GM23248 (cell line): ENCODE data around the gene GLDC. TPM values are rescaled to one million over a fixed set of nuclear protein-coding genes. Genes with fewer than 3 reads are reported as not detected.

Experiments used
- DNase-seq: peaks from one replicate; pipeline ENCODE4 v3.0.0-alpha.2; 2015
- H2AFZ ChIP-seq: fragments of 200-600 bp; sonication (generic); 2 replicates; pipeline ENCODE4 v1.6.1; 2016; ENCODE audit warnings: antibody characterized with exemption
- H3F3A ChIP-seq: fragments of 200-600 bp; sonication (generic); 2 replicates; pipeline ENCODE4 v1.6.1; 2016; ENCODE audit warnings: mild to moderate bottlenecking, antibody characterized with exemption, mixed run types; ENCODE audit not compliant: insufficient read depth
- H3K27ac ChIP-seq: fragments of 200-600 bp; sonication (generic); 2 replicates; pipeline ENCODE4 v1.5.1; 2016; ENCODE audit warnings: mild to moderate bottlenecking
- H3K27me3 ChIP-seq: fragments of 200-600 bp; sonication (generic); replicated peaks from 2 replicates; pipeline ENCODE4 v1.6.1; 2016; ENCODE audit warnings: mild to moderate bottlenecking; ENCODE audit not compliant: insufficient read depth
- H3K36me3 ChIP-seq: fragments of 200-600 bp; sonication (generic); 2 replicates; pipeline ENCODE4 v1.6.1; 2016; ENCODE audit warnings: low read depth, mild to moderate bottlenecking
- H3K4me1 ChIP-seq: fragments of 200-600 bp; sonication (generic); 2 replicates; pipeline ENCODE4 v1.6.1; 2016; ENCODE audit warnings: mild to moderate bottlenecking; ENCODE audit not compliant: insufficient read depth
- H3K4me2 ChIP-seq: fragments of 200-600 bp; sonication (generic); one replicate; pipeline ENCODE4 v1.6.1; 2016; ENCODE audit warnings: mild to moderate bottlenecking; ENCODE audit not compliant: unreplicated experiment
- H3K4me3 ChIP-seq: fragments of 200-600 bp; sonication (generic); 2 replicates; pipeline ENCODE4 v1.5.1; 2016; ENCODE audit warnings: mild to moderate bottlenecking
- H3K79me2 ChIP-seq: fragments of 200-600 bp; sonication (generic); 2 replicates; pipeline ENCODE4 v1.6.1; 2016; ENCODE audit warnings: mild to moderate bottlenecking; ENCODE audit not compliant: insufficient read depth
- H3K9ac ChIP-seq: fragments of 200-600 bp; sonication (generic); 2 replicates; pipeline ENCODE4 v1.6.1; 2016; ENCODE audit warnings: mild to moderate bottlenecking
- H3K9me2 ChIP-seq: fragments of 200-600 bp; sonication (generic); 2 replicates; pipeline ENCODE4 v1.6.1; 2016; ENCODE audit warnings: mixed run types, mild to moderate bottlenecking, moderate library complexity; ENCODE audit not compliant: insufficient read depth
- H3K9me3 ChIP-seq: fragments of 200-600 bp; sonication (generic); one replicate; pipeline ENCODE4 v1.6.1; 2017; ENCODE audit warnings: low read depth
- H4K20me1 ChIP-seq: fragments of 200-600 bp; sonication (generic); 2 replicates; pipeline ENCODE4 v1.6.0; 2016; ENCODE audit not compliant: insufficient read depth
- EZH2 ChIP-seq: fragments of 200-600 bp; sonication (generic); IDR thresholded peaks from 2 replicates; pipeline ENCODE4 v1.6.1; 2018; ENCODE audit warnings: antibody characterized with exemption, mild to moderate bottlenecking; ENCODE audit not compliant: insufficient read depth, poor library complexity, severe bottlenecking
- EZH2phosphoT487 ChIP-seq: fragments of 200-600 bp; sonication (generic); IDR thresholded peaks from 2 replicates; pipeline ENCODE4 v1.6.1; 2018; ENCODE audit warnings: antibody characterized with exemption, moderate library complexity, mild to moderate bottlenecking, low read depth; ENCODE audit not compliant: insufficient read depth
- WGBS, 2 experiments: methylation state at CpG; one replicate each; pipeline ENCODE4 v1.1.6; 2015 to 2017; ENCODE audit warnings: low lambda C conversion rate in 2 of 2, low coverage in 1 of 2; ENCODE audit errors: missing lambda C conversion rate in 2 of 2; 5-methylcytosine and 5-hydroxymethylcytosine counted together
- in situ Hi-C: fragments of 300-500 bp; cut with MboI; formaldehyde crosslinking; loops from 2 replicates; pipeline ENCODE4 v1.15.0; 2020
- polyA plus RNA-seq: library from polyadenylated mRNA; unstranded; fragments of >200 nt; fragmentation: Nextera tagmentation; extraction: Ambion mirVana; gene quantifications from 2 replicates; pipeline ENCODE4 v1.2.1, GENCODE V29; 2016
- small RNA-seq: library from RNA; depleted of rRNA; stranded (forward); fragments of <200 nt; gene quantifications from one replicate; pipeline ENCODE3, GENCODE V24; 2014; ENCODE audit warnings: low read depth, low replicate concordance
- total RNA-seq: library from RNA; depleted of rRNA; stranded (reverse); fragments of >200 nt; shearing (Covaris generic); gene quantifications from 2 replicates; pipeline ENCODE4 v1.2.3, GENCODE V29; 2014; rRNA removed

Gene GLDC
- total and polyA plus RNA-seq, 2 experiments from 2014 or later, result 0.11 to 0.48 TPM

- Histone ChIP-seq H4K20me1 (no peaks in the 10 kb centered on the region), H3K9me3 (no peaks in the 10 kb centered on the region), H3K79me2 (peaks cover 66% of the 10 kb centered on the region), H3K36me3 (peaks cover 53% of the 10 kb centered on the region), H3K27ac (no peak overlapping the region), H3K4me3 (no peak overlapping the region), H3K27me3 (no peaks in the 10 kb centered on the region), H3K9ac (no peak overlapping the region), H3F3A (peaks cover 5% of the 10 kb centered on the region; the same call in 1 of the 2 replicates), H3K9me2 (no peaks in the 10 kb centered on the region), H2AFZ (no peak overlapping the region), H3K4me2 (no peak overlapping the region), H3K4me1 (no peaks in the 10 kb centered on the region)
- in situ Hi-C loops, result no loop called here
- TF ChIP-seq EZH2phosphoT487 (no peak), EZH2 (no peak)
- no peak for DNase-seq
- WGBS, 2 experiments, result 93 to 97% methylated on average over 2 of the region's 2 CpGs
These were observed 161.3 kb downstream of the GLDC start for GRCh38 chr9:6484210-6484609.

Small RNA genes within 50 kb of the gene (small RNA-seq; reads per million reads assigned to genes)
- gene RN7SL123P (not detected), gene RN7SL25P (not detected)

Other genes starting within 250 kb of the GLDC start
- 53.1 and 61.1 TPM in 2 replicates for gene UHRF2, start 232.5 kb downstream of the GLDC start, total RNA-seq
- 21.2 and 25.8 TPM in 2 replicates for gene UHRF2, start 232.5 kb downstream of the GLDC start, polyA plus RNA-seq
- 20.6 TPM in 2 replicates for gene KDM4C, start 112.2 kb upstream of the GLDC start, total RNA-seq
- gene KDM4C, start 112.2 kb upstream of the GLDC start, polyA plus RNA-seq, result 12.0 and 14.3 TPM in 2 replicates